Measurements from ENCODE around the gene IGF2BP2.

IGF2BP2 gene

DNA sequence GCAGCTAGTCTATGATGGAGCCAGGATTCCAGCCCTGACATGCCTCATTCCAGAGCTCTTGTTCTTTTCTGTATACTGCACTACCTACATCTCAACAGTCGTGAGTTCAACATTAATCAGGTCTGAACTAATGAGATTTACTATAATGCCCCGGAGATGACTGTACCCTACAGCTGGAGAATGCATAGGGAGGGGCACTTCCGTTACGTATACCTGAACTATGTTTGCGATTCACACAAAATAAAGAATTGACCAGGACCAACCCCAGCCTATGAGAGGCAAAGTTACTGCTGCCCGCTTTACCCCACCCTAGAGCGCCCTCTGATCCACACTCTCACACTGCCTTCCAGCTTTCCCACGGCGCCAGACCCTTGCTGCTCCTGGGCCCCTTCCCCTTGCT lies 97.0 kb downstream of the IGF2BP2 start:
- in situ Hi-C loops (cut with MboI; ENCODE audit: low pct_unique_long_range_greater_than_20kb, low sequenced_read_pairs, unreplicated experiment): no loop called here
- TF ChIP-seq CTCF (IDR thresholded peaks at IDR 0.05; ENCODE audit: extremely low read depth, insufficient read depth, missing control alignments): no peak
- no peak for DNase-seq (ENCODE audit: low spot score)

DNA sequence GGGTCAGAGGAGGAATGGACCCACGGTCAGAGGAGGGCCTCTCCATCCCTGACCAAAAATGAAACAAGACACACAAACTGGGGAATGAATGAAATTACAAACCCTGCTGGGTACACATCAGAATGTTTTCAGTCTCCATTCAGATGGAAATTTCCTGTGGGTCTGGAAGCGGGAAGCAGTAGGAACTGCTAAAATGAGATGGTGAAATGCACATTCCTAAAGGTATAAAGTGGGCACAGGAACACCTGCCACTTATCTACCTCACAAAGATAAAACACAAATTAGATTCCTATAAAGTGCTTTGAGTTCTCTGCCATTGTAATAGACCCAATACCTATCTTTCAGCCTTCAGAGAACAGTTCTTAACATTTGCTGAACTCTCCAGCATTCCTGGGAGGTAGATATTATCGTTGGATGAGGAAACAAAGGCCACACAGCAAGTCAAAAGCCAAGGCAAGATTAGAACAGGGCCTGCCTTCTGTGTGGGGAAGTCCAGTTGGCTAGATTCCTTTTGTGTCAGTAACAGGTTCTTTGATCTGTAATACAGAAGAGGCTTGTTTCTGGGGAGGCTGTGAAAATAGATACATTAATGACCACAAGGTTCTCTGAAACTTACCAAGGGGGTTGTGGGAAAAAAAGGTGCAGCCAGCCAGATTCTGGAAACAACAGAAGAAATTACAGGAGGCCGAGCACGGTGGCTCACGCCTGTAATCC lies 98.4 kb downstream of the IGF2BP2 start:
- DNase-seq (ENCODE audit: low spot score): peak; percentile 40
- no peak for TF ChIP-seq CTCF (IDR thresholded peaks at IDR 0.05; ENCODE audit: extremely low read depth, insufficient read depth, missing control alignments)
- in situ Hi-C loops (cut with MboI; ENCODE audit: low pct_unique_long_range_greater_than_20kb, low sequenced_read_pairs, unreplicated experiment): no loop called here

- in situ Hi-C loops (cut with MboI; ENCODE audit: low pct_unique_long_range_greater_than_20kb, low sequenced_read_pairs, unreplicated experiment): no loop called here
- TF ChIP-seq CTCF (IDR thresholded peaks at IDR 0.05; ENCODE audit: extremely low read depth, insufficient read depth, missing control alignments): no peak
- DNase-seq (ENCODE audit: low spot score): no peak
These were observed 100.1 kb downstream of the IGF2BP2 start for GRCh38 chr3:185724761-185725160.

DNA sequence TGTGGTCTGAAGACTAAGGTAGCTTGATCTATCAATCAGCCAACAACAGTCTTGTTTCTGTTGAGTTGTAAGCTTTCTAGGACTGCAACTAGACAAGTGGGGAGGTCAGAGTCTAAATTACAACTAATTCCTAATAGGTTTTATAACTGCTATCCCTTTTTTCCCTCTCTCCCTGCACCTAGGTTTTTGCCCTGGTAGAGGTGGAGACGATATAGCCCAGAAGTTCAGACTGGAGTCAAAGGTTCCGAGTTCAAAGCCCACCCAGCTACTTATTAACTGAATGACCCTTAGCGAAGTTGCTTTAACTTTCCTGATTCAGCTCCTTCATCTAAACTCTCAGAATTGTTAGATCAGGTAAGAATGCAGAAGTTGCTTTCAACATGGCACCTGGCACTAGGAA lies 100.6 kb downstream of the IGF2BP2 start:
- no peak for TF ChIP-seq CTCF (IDR thresholded peaks at IDR 0.05; ENCODE audit: extremely low read depth, insufficient read depth, missing control alignments)
- no peak for DNase-seq (ENCODE audit: low spot score)
- in situ Hi-C loops (cut with MboI; ENCODE audit: low pct_unique_long_range_greater_than_20kb, low sequenced_read_pairs, unreplicated experiment): no loop called here

- no peak for TF ChIP-seq CTCF (IDR thresholded peaks at IDR 0.05; ENCODE audit: extremely low read depth, insufficient read depth, missing control alignments)
- in situ Hi-C loops (cut with MboI; ENCODE audit: low pct_unique_long_range_greater_than_20kb, low sequenced_read_pairs, unreplicated experiment): no loop called here
- no peak for DNase-seq (ENCODE audit: low spot score)
These were observed 102.0 kb downstream of the IGF2BP2 start for GRCh38 chr3:185722881-185723280.

- in situ Hi-C loops (cut with MboI; ENCODE audit: low pct_unique_long_range_greater_than_20kb, low sequenced_read_pairs, unreplicated experiment): no loop called here
- DNase-seq (ENCODE audit: low spot score): no peak
- TF ChIP-seq CTCF (IDR thresholded peaks at IDR 0.05; ENCODE audit: extremely low read depth, insufficient read depth, missing control alignments): no peak
These were observed 102.9 kb downstream of the IGF2BP2 start for GRCh38 chr3:185721970-185722369.

Data from GM13977 (cell line).